MM.1S (cell line): ENCODE measurements around the gene SCLY.

Experiments used
- DNase-seq: peaks from one replicate; pipeline ENCODE4 v3.0.0-alpha.2; 2015
- H2AFZ ChIP-seq: fragments of 300-600 bp; sonication (generic); 2 replicates; pipeline ENCODE4 v1.6.0; 2016; ENCODE audit warnings: antibody characterized with exemption, low read length
- H3F3A ChIP-seq: fragments of 300-600 bp; sonication (generic); 2 replicates; pipeline ENCODE4 v1.6.1; 2016; ENCODE audit warnings: mild to moderate bottlenecking, antibody characterized with exemption, low read length, moderate library complexity, mixed read lengths; ENCODE audit not compliant: insufficient read depth
- H3K27ac ChIP-seq: fragments of 300-600 bp; sonication (generic); 2 replicates; pipeline ENCODE4 v1.5.1; 2016; ENCODE audit warnings: mild to moderate bottlenecking, low read length
- H3K27me3 ChIP-seq: fragments of 300-600 bp; sonication (generic); replicated peaks from 2 replicates; pipeline ENCODE4 v1.6.0; 2016; ENCODE audit warnings: low read length; ENCODE audit not compliant: insufficient read depth
- H3K36me3 ChIP-seq: fragments of 300-600 bp; sonication (generic); replicated peaks from 2 replicates; pipeline ENCODE4 v1.6.1; 2016; ENCODE audit warnings: mild to moderate bottlenecking, low read length, mixed read lengths; ENCODE audit not compliant: insufficient read depth
- H3K4me1 ChIP-seq: fragments of 300-600 bp; sonication (generic); 2 replicates; pipeline ENCODE4 v1.6.1; 2016; ENCODE audit warnings: low read length, mixed read lengths
- H3K4me2 ChIP-seq: fragments of 300-600 bp; sonication (generic); 2 replicates; pipeline ENCODE4 v1.6.0; 2016; ENCODE audit warnings: low read depth, low read length
- H3K4me3 ChIP-seq: fragments of 300-600 bp; sonication (generic); 2 replicates; pipeline ENCODE4 v1.5.1; 2016; ENCODE audit warnings: low read length, mixed read lengths
- H3K79me2 ChIP-seq: fragments of 300-600 bp; sonication (generic); 2 replicates; pipeline ENCODE4 v1.6.1; 2016; ENCODE audit warnings: mixed run types, low read length, mixed read lengths
- H3K9ac ChIP-seq: fragments of 300-600 bp; sonication (generic); 2 replicates; pipeline ENCODE4 v1.6.1; 2016; ENCODE audit warnings: low read length, mixed read lengths
- H3K9me2 ChIP-seq: fragments of 300-600 bp; sonication (generic); replicated peaks from 2 replicates; pipeline ENCODE4 v1.6.1; 2016; ENCODE audit warnings: mild to moderate bottlenecking, low read length, mixed read lengths; ENCODE audit not compliant: insufficient read depth
- H3K9me3 ChIP-seq: fragments of 300-600 bp; sonication (generic); replicated peaks from 2 replicates; pipeline ENCODE4 v1.6.1; 2016; ENCODE audit warnings: mild to moderate bottlenecking, low read length, mixed read lengths; ENCODE audit not compliant: insufficient read depth
- H4K20me1 ChIP-seq: fragments of 300-600 bp; sonication (generic); 2 replicates; pipeline ENCODE4 v1.6.1; 2016; ENCODE audit warnings: mild to moderate bottlenecking, low read length, moderate library complexity, mixed read lengths; ENCODE audit not compliant: insufficient read depth
- EZH2 ChIP-seq: fragments of 300-600 bp; sonication (generic); optimal IDR thresholded peaks from 2 replicates; pipeline ENCODE3; 2017; ENCODE audit warnings: low read depth, mild to moderate bottlenecking, antibody characterized with exemption, low read length, mixed read lengths
- EZH2phosphoT487 ChIP-seq: fragments of 300-600 bp; sonication (generic); IDR thresholded peaks from 2 replicates; pipeline ENCODE4 v1.6.1; 2018; ENCODE audit warnings: antibody characterized with exemption, low read length
- TF ChIP-seq, protein P1 (sequence below): fragments of 300-600 bp; sonication (generic); IDR thresholded peaks from 2 replicates; pipeline ENCODE4 v1.5.1; 2016; ENCODE audit warnings: antibody characterized with exemption, low read length, mixed read lengths

The SCLY gene

GRCh38 chr2:238104226-238104690 lies 43.5 kb downstream of the SCLY start:
- no peak overlapping the region for H3K9ac ChIP-seq
- no peaks in the 10 kb centered on the region for H3F3A ChIP-seq
- H3K9me3 ChIP-seq, result no peaks in the 10 kb centered on the region
- H4K20me1 ChIP-seq, result no peaks in the 10 kb centered on the region
- H3K27ac ChIP-seq, result no peak overlapping the region
- no peak overlapping the region for H2AFZ ChIP-seq
- TF ChIP-seq EZH2phosphoT487, result no peak
- TF ChIP-seq, protein P1, sequence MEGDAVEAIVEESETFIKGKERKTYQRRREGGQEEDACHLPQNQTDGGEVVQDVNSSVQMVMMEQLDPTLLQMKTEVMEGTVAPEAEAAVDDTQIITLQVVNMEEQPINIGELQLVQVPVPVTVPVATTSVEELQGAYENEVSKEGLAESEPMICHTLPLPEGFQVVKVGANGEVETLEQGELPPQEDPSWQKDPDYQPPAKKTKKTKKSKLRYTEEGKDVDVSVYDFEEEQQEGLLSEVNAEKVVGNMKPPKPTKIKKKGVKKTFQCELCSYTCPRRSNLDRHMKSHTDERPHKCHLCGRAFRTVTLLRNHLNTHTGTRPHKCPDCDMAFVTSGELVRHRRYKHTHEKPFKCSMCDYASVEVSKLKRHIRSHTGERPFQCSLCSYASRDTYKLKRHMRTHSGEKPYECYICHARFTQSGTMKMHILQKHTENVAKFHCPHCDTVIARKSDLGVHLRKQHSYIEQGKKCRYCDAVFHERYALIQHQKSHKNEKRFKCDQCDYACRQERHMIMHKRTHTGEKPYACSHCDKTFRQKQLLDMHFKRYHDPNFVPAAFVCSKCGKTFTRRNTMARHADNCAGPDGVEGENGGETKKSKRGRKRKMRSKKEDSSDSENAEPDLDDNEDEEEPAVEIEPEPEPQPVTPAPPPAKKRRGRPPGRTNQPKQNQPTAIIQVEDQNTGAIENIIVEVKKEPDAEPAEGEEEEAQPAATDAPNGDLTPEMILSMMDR, result no peak
- no peak overlapping the region for H3K4me3 ChIP-seq
- H3K27me3 ChIP-seq, result no peaks in the 10 kb centered on the region
- H3K4me2 ChIP-seq, result no peak overlapping the region
- peaks cover 5% of the 10 kb centered on the region for H3K4me1 ChIP-seq
- no peaks in the 10 kb centered on the region for H3K9me2 ChIP-seq
- no peaks in the 10 kb centered on the region for H3K79me2 ChIP-seq
- no peaks in the 10 kb centered on the region for H3K36me3 ChIP-seq
- no peak for DNase-seq

- Histone ChIP-seq H3K4me2 (no peak overlapping the region), H4K20me1 (no peaks in the 10 kb centered on the region), H3K27ac (no peak overlapping the region), H3K79me2 (no peaks in the 10 kb centered on the region), H3K4me3 (no peak overlapping the region), H2AFZ (no peak overlapping the region), H3F3A (no peaks in the 10 kb centered on the region), H3K36me3 (no peaks in the 10 kb centered on the region), H3K27me3 (no peaks in the 10 kb centered on the region), H3K4me1 (peaks cover 5% of the 10 kb centered on the region), H3K9me2 (no peaks in the 10 kb centered on the region), H3K9ac (no peak overlapping the region), H3K9me3 (no peaks in the 10 kb centered on the region)
- TF ChIP-seq EZH2, result no peak
- TF ChIP-seq, protein P1, result no peak
- TF ChIP-seq EZH2phosphoT487, result no peak
- DNase-seq, result no peak
Measured at GRCh38 chr2:238104691-238105371, 44.0 kb downstream of the SCLY start.

DNA sequence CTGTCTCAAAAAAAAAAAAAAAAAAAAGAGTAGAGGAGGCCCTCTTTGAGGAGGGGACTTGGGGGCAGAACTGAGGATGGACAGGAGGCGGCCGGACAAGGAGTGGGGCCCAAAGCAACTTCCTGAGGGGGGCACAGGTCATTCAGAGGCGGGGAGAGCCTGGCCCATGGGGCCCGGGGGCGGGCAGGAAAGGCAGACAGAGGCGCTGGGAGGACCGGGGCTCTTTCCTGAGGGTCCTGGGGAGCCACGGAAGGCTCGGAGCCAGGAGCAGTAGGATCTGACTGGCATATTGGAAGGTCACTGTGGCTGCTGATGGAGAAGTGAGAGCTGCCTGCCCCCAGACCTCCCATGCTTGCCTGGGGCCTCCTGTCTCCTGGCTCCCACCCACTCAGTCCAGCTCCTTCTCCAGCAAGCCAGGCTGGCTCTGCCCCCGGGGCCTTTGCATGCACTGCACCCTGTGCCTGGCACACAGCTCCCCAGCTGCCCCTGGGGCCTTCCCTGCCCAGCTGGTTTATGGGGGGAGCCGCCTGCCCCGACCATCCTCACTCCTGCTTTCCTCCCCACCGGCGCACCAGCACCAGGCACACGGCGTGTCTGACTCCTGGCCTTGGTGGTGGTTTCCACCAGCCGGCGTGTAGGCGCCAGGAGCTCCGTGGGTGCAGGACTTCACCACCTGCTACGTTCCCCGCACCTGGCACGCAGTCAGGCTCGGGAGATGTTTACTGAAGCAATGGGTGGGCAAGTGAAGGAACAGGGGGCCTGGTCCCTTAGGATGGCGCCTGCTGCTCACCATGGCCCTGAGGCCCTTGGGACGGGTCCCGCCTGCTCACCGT lies 44.9 kb downstream of the SCLY start:
- Histone ChIP-seq H3K36me3 (no peaks in the 10 kb centered on the region), H3F3A (no peaks in the 10 kb centered on the region), H3K4me2 (no peak overlapping the region), H3K27ac (no peak overlapping the region), H3K9me3 (no peaks in the 10 kb centered on the region), H4K20me1 (no peaks in the 10 kb centered on the region), H2AFZ (no peak overlapping the region), H3K9ac (no peak overlapping the region), H3K27me3 (no peaks in the 10 kb centered on the region), H3K4me3 (no peak overlapping the region), H3K4me1 (peaks cover 5% of the 10 kb centered on the region), H3K9me2 (no peaks in the 10 kb centered on the region), H3K79me2 (no peaks in the 10 kb centered on the region)
- TF ChIP-seq EZH2phosphoT487 (no peak), EZH2 (no peak)
- TF ChIP-seq, protein P1, result no peak
- no peak for DNase-seq
